DND-41 (cell line): ENCODE results near the gene RAPH1.
"Not testable (repeated sequence)": the region's sequence is repeated elsewhere in the genome, so short reads cannot be mapped to it uniquely, and the experiment has no call there.

ENCODE experiments used
- ATAC-seq: fragments of 200-7000 bp; cut with Tn5 transposase; 3 replicates; pipeline ENCODE4 v1.9.1; 2021; ENCODE audit warnings: low read depth; ENCODE audit not compliant: insufficient read depth
- DNase-seq: peaks from one replicate; pipeline ENCODE4 v3.0.0-alpha.2; 2020
- H2AFZ ChIP-seq: 2 replicates; pipeline ENCODE4 v1.6.0; 2012; ENCODE audit warnings: low read depth, low read length
- H3K27ac ChIP-seq: 2 replicates; pipeline ENCODE4 v1.5.1; 2012; ENCODE audit warnings: low read length, inconsistent platforms
- H3K27me3 ChIP-seq: fragments of 200-600 bp; sonication (generic); 2 replicates; pipeline ENCODE4 v1.6.0; 2012; ENCODE audit warnings: low read length, mild to moderate bottlenecking, inconsistent platforms; ENCODE audit not compliant: insufficient read depth, poor library complexity
- H3K36me3 ChIP-seq: 2 replicates; pipeline ENCODE4 v1.5.1; 2012; ENCODE audit warnings: low read length, inconsistent platforms; ENCODE audit not compliant: insufficient read depth
- H3K4me1 ChIP-seq: 2 replicates; pipeline ENCODE4 v1.5.1; 2012; ENCODE audit warnings: mild to moderate bottlenecking, low read length; ENCODE audit not compliant: insufficient read depth
- H3K4me2 ChIP-seq: 2 replicates; pipeline ENCODE4 v1.6.0; 2012; ENCODE audit warnings: mild to moderate bottlenecking, moderate library complexity, low read length, inconsistent platforms; ENCODE audit not compliant: insufficient read depth
- H3K4me3 ChIP-seq, 2 experiments: fragments of 200-600 bp in 1 of 2; shearing (Covaris generic) in 1 of 2; 2 replicates each; pipeline ENCODE4 v1.5.1; 2012 to 2016; ENCODE audit warnings: inconsistent platforms in 2 of 2, low read length in 2 of 2, mild to moderate bottlenecking in 2 of 2, low read depth in 1 of 2, moderate library complexity in 1 of 2
- H3K79me2 ChIP-seq: 2 replicates; pipeline ENCODE4 v1.6.0; 2012; ENCODE audit warnings: low read length, inconsistent platforms; ENCODE audit not compliant: insufficient read depth
- H3K9ac ChIP-seq: 2 replicates; pipeline ENCODE4 v1.6.0; 2012; ENCODE audit warnings: low read depth, mild to moderate bottlenecking, inconsistent platforms, low read length, moderate library complexity
- H3K9me3 ChIP-seq: 2 replicates; pipeline ENCODE4 v1.5.1; 2012; ENCODE audit warnings: low read length, moderate library complexity, mild to moderate bottlenecking, inconsistent platforms; ENCODE audit not compliant: insufficient read depth, severe bottlenecking
- H4K20me1 ChIP-seq: 2 replicates; pipeline ENCODE4 v1.6.0; 2012; ENCODE audit warnings: low read length; ENCODE audit not compliant: insufficient read depth
- CTCF ChIP-seq: IDR thresholded peaks from 2 replicates; pipeline ENCODE4 v1.5.1; 2012; ENCODE audit warnings: borderline replicate concordance, low read length, moderate library complexity, mild to moderate bottlenecking; ENCODE audit not compliant: poor library complexity, severe bottlenecking; ENCODE audit errors: extremely low read depth
- EZH2 ChIP-seq: IDR thresholded peaks from 3 replicates; pipeline ENCODE4 v1.6.1; 2012; ENCODE audit warnings: borderline replicate concordance, low read depth, mild to moderate bottlenecking, moderate library complexity, low read length, inconsistent platforms; ENCODE audit not compliant: severe bottlenecking

RAPH1 gene

GRCh38 chr2:203547356-203547755, 12.3 kb upstream of the RAPH1 start:
- ATAC-seq (peak; percentile 70), DNase-seq (no peak)
- Histone ChIP-seq H3K36me3 (no peaks in the 10 kb centered on the region), H3K27ac (no peak overlapping the region), H3K27me3 (no peaks in the 10 kb centered on the region), H3K9ac (no peak overlapping the region), H3K4me3 (no peak overlapping the region), H2AFZ (no peak overlapping the region), H3K4me1 (no peaks in the 10 kb centered on the region), H4K20me1 (no peaks in the 10 kb centered on the region), H3K9me3 (no peaks in the 10 kb centered on the region), H3K4me2 (no peak overlapping the region), H3K79me2 (no peaks in the 10 kb centered on the region)
- no peak for TF ChIP-seq CTCF

- no peak for ATAC-seq
- no peaks in the 10 kb centered on the region for H3K36me3 ChIP-seq
- H2AFZ ChIP-seq = no peak overlapping the region
- DNase-seq = no peak
- H3K27me3 ChIP-seq = no peaks in the 10 kb centered on the region
- H3K9me3 ChIP-seq = no peaks in the 10 kb centered on the region
- H3K4me1 ChIP-seq = no peaks in the 10 kb centered on the region
- H3K27ac ChIP-seq = no peak overlapping the region
- no peak for TF ChIP-seq CTCF
- TF ChIP-seq EZH2 = no peak
- no peak overlapping the region for H3K9ac ChIP-seq
- no peak overlapping the region for H3K4me2 ChIP-seq
- no peak overlapping the region for H3K4me3 ChIP-seq
- no peaks in the 10 kb centered on the region for H3K79me2 ChIP-seq
- H4K20me1 ChIP-seq = no peaks in the 10 kb centered on the region
Observed at GRCh38 chr2:203544402-203544801, 9.3 kb upstream of the RAPH1 start.

- ATAC-seq = no peak
- no peaks in the 10 kb centered on the region for H3K4me1 ChIP-seq
Observed at GRCh38 chr2:203543898-203544328, 8.8 kb upstream of the RAPH1 start.

GRCh38 chr2:203540598-203540997, 5.5 kb upstream of the RAPH1 start:
- not testable (repeated sequence) for H3K4me3 ChIP-seq, H3K4me1 ChIP-seq, H4K20me1 ChIP-seq, H3K4me2 ChIP-seq, ATAC-seq, H3K36me3 ChIP-seq, H3K9me3 ChIP-seq, H3K27ac ChIP-seq, H3K27me3 ChIP-seq, DNase-seq, H3K9ac ChIP-seq, H2AFZ ChIP-seq, H3K79me2 ChIP-seq

More at GRCh38 chr2:203543898-203544328, 8.8 kb upstream of the RAPH1 start:
- Histone ChIP-seq H3K27ac (no peak overlapping the region), H2AFZ (no peak overlapping the region), H3K27me3 (no peaks in the 10 kb centered on the region), H3K4me2 (no peak overlapping the region), H4K20me1 (no peaks in the 10 kb centered on the region), H3K79me2 (no peaks in the 10 kb centered on the region), H3K9ac (no peak overlapping the region), H3K36me3 (no peaks in the 10 kb centered on the region), H3K4me3 (no peak overlapping the region), H3K9me3 (no peaks in the 10 kb centered on the region)
- DNase-seq = no peak
- TF ChIP-seq EZH2 (no peak), CTCF (no peak)

GRCh38 chr2:203538237-203538636, 3.1 kb upstream of the RAPH1 start:
- H3K4me2 ChIP-seq, H2AFZ ChIP-seq, H3K9ac ChIP-seq, ATAC-seq, H3K4me3 ChIP-seq, H3K9me3 ChIP-seq, H4K20me1 ChIP-seq, H3K79me2 ChIP-seq, DNase-seq, H3K36me3 ChIP-seq, H3K27ac ChIP-seq: not testable (repeated sequence)
- Histone ChIP-seq H3K4me1 (peaks cover 24% of the 10 kb centered on the region), H3K27me3 (peaks cover 30% of the 10 kb centered on the region)

GRCh38 chr2:203536586-203536951, 1.5 kb upstream of the RAPH1 start:
- not testable (repeated sequence) for H2AFZ ChIP-seq, ATAC-seq, H4K20me1 ChIP-seq, H3K36me3 ChIP-seq, H3K9me3 ChIP-seq, DNase-seq, H3K4me2 ChIP-seq, H3K27ac ChIP-seq, H3K9ac ChIP-seq, H3K4me3 ChIP-seq, H3K79me2 ChIP-seq
- Histone ChIP-seq H3K27me3 (peaks cover 34% of the 10 kb centered on the region), H3K4me1 (peaks cover 24% of the 10 kb centered on the region)
